ENCODE data around the gene ACACA. TPM values are rescaled to one million over a fixed set of nuclear protein-coding genes. Genes with fewer than 3 reads are reported as not detected.

ACACA gene
- total RNA-seq, 4 donors from 2014 or later = 30.6 to 102 (median 50.5) TPM

DNA sequence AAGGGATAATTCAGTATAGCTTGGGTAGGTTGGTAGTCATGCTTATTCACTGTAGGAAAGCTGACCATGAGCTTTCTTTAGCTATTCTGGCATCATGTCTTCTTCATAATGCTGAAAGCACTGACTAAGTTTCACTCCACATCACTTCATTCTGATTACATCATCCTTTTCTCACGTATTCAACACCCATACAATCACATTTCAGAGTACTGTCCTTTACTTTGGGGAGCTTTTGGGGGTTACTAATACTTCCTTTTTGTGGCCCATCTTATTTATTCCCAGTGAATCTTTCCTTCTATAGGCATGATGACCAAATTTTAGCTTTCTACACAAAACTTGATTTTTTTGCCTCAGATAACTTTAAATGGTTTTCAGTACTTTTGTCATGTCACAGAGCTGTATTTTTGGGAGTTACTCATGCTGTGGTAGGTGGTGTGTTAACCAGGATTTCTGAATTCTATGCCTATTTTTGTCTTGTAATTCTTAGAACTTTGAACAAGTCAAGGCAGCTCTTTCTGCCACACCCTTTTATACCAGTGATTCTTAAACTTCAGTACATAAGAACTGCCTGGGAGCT is 23.5 kb upstream of the ACACA start:
- TF ChIP-seq CTCF (IDR thresholded peaks at IDR 0.05; ENCODE audit: low read depth) = no peak

- no peak for TF ChIP-seq CTCF (IDR thresholded peaks at IDR 0.05; ENCODE audit: low read depth)
Observed at GRCh38 chr17:37429453-37429852, 22.8 kb upstream of the ACACA start.

- no peak for TF ChIP-seq CTCF (IDR thresholded peaks at IDR 0.05; ENCODE audit: low read depth)
Observed at GRCh38 chr17:37429039-37429438, 22.4 kb upstream of the ACACA start.

DNA sequence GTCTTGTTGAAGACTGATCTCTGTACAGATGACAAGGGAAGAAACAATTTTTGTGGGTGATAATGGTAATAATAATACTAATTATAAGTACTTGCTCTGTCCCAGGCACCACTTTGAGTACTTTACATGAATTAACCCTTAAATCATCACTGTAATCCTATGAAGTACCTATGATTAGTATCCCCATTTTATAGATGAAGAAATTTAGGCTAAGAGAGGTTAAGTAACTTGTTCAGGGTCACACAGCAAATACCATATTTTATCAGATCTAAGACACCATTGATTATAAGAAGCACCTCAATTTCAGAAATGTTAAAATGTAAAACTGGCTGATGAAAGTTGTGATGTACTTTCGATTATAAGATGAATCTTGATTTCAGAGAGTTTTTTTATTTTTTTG is 18.6 kb upstream of the ACACA start:
- TF ChIP-seq CTCF (IDR thresholded peaks at IDR 0.05; ENCODE audit: low read depth) = no peak

GRCh38 chr17:37422971-37423625 is 16.5 kb upstream of the ACACA start:
- no peak for TF ChIP-seq CTCF (IDR thresholded peaks at IDR 0.05; ENCODE audit: low read depth)

- TF ChIP-seq CTCF (IDR thresholded peaks at IDR 0.05; ENCODE audit: low read depth) = no peak
Observed at GRCh38 chr17:37417852-37418251, 11.2 kb upstream of the ACACA start.

GRCh38 chr17:37413875-37414519 is 7.4 kb upstream of the ACACA start:
- no peak for TF ChIP-seq CTCF (IDR thresholded peaks at IDR 0.05; ENCODE audit: low read depth)

All from subcutaneous adipose tissue (tissue), 4 donors.